Endothelial cell of hepatic sinusoid (primary cell): ENCODE data around the gene RITA1.
"Not testable (repeated sequence)": the region's sequence is repeated elsewhere in the genome, so short reads cannot be mapped to it uniquely, and the experiment has no call there.

Experiments
- in situ Hi-C: cut with HindIII; loops from 2 replicates; pipeline ENCODE4 v1.10.0; 2017; ENCODE audit warnings: low sequenced_read_pairs

The RITA1 gene, protein sequence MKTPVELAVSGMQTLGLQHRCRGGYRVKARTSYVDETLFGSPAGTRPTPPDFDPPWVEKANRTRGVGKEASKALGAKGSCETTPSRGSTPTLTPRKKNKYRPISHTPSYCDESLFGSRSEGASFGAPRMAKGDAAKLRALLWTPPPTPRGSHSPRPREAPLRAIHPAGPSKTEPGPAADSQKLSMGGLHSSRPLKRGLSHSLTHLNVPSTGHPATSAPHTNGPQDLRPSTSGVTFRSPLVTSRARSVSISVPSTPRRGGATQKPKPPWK

DNA sequence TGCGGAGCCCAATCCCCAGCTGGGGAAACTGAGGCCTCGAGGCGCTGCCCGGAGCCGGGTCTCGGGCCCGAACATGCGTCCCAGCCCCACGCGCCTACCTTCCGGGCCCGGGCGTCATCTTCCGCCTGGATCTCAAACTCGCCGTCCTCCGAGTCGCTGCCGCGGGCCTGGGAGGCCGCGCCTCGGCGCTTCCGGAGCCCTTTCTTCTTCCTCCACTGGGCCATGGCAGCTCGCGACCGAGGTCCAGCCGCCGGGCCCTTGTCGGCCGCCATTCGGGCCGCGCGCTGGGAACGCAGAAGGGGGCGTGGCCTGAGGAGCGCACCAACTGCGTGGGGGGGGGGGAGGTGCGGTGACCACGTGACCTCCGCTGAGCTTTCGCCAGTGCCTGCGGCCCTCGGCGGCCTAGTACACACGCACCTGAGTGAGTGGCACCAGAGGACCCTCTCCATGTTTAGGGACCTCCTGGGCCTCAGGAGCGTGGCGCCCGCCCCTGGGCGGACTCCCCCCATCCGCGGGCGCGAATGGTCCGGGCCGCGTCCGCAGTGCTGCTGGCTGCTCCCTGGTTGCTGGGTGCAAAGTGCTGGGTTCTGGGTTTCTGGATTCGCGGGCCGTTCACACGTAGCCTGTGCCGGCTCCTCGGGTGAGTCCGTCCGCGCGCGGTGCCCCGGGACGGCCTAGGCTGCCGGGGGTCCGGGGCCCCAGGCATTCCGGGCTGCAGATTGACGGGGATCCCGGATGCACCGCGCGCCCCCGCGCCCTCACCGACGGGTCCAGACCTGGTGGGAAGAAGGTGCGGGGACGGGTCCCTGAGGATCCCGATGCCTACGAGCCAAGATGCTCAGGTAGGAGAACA, at the start of gene RITA1, which contains the start of gene DDX54:
RITA1 (plus strand) TSS at position 542 of the 853 bp plus-strand sequence. CDS start 1,026 bp downstream, outside the sequence.
DDX54 (minus strand) TSS at position 299 of the 853 bp plus-strand sequence; CDS start at position 272, 27 bp downstream.
- in situ Hi-C loops = no loop called here

DNA sequence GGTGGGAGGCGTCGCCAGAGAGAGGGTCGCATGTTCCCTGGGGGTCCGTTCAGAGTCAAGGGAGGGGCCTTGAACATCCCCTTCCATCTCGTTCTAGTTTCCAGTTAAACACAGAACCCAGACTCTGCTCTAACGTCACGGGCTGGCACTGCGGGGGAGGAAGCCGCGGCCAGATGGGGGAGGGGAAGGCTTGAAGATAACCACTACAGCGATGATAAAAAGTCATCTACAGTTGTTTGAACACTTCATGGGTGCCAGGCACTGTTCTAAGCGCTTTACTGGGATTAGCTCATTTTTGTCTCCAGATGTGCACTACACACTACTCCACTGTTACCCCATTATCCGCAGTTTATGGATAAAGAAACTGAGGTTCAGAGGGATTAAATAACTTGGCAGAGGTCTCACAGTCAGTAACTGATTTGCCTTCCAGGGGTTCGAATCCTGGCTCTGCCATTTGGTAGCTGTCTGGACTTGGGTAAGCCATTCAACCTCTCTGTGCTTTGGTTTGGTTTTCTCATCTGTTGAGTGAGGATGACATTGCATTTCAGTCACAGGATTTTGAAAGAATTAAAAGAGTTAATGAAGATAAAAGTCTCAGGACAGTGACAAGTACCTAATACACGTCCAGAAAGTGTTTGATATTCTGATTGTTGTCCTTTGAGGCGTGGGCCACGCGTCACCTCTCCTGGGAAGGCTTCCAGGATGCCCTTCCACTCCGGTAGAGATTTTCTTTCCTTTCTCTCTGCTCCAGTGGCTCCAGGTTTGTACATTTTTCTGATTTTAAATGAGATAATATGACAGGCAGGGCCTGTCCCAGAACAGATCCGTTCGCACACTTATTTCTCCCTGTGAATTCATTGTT, 49.2 kb upstream of the RITA1 start:
- in situ Hi-C loops = loop anchor here (5.0 kb wide), 1 partner anchor 74 kb away; no protein-coding TSS in a partner anchor

DNA sequence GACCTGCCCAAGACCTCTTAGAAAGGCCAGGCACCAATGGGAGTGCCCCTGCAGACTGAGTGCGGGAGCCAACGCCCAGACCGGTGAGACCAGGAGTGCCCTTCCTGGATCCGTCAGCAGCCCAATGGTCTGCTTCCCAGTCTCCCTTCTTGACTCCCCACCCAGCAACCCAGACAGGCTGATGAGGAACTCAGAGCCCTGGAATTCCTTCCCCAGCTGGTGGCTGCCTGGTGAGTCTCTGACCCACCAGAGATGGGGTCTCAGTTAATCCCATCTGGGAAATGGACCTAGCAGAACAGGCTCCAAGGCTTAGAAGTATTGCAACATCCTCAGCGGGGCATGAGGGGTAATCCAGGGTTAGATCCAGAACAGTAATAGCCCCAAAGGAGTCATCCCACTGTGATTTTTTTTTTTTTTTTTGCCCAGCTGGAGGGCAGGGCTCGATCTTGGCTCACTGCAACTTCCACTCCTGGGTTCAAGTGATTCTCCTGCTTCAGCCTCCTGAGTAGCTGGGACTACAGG, 48.5 kb upstream of the RITA1 start:
- in situ Hi-C loops = loop anchor here (5.0 kb wide), 1 partner anchor 75 kb away; no protein-coding TSS in a partner anchor

DNA sequence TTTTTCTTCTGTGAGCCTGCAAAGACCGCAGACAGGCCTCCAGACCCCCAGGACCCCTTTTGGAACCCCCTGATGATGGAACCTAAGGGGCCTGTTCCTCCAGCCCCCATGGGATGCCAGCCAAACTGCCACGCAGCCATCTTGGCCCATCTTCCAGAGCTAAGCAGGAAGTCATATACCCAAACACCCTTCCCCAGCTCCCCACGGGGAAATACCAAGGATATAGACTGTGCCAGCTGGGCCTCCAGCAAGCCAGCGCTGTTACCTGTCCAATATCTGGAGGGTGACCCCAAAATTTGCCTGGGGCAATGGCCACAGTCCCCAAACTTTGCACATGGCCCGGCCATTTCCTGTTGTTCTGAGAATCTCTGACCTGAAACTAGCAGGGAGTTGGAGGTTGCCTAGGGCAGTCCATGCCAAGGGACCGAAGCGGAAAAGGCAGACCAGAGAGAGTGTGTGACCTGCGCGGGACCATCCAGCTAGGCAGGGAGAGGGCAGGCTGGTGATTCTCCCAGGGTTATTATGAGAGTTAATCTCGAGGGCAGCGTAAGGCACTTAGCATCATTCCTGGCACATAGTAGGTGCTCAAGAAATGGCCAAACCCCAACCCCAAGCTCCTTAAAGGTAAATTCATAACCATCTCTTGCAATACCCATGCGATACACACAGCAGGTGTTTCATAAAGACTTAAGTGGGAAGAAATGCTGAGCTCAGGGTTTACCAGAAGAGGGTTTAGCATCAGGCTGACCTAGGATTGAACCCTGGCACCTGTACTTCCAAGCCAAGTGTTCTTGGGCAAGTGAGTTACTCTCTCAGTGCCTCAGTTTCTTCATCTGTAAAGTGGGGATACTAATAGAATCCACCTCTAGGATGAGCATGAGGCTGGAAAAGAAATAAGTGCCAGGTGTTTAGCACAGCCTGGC, 47.4 kb upstream of the RITA1 start:
- in situ Hi-C loops = loop anchor here (5.0 kb wide), 1 partner anchor 76 kb away; no protein-coding TSS in a partner anchor

DNA sequence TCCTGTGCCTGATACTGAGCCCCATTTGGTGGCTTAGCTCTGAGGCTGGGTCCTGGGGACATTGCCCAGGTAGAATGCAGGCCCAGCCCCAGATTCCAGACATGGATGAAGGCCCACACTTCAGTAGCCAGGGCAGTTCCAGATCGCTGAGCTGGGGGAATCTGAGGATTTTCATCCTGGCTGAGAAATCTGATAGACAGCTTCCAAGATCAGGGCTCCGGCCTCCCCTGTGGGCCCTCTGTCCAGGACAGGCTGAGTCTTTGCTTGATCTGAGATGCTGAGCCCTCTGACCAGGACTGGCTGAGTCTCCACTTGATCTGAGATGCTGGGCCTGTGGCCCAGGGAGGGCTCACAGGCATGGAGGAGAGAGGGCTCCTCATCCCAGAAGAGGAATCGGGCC, 46.7 kb upstream of the RITA1 start:
- in situ Hi-C loops = loop anchor here (5.0 kb wide), 1 partner anchor 77 kb away; no protein-coding TSS in a partner anchor

DNA sequence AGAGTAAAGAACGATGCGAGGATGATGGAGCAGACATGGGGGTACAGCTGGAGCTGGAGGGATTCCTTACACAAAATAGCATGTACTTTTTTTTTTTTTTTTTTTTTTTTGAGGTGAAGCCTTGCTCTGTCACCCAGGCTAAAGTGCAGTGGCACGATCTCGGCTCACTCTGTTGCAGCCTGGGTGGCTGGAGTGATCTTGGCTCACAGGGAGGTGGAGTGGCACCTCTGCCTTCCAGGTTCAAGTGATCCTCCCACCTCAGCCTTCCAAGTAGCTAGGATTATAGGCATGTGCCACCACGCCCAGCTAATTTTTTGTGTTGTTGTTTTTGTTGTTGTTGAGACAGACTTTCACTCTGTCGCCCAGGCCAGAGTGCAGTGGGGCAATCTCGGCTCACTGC, 44.8 kb upstream of the RITA1 start:
- in situ Hi-C loops = no loop called here

DNA sequence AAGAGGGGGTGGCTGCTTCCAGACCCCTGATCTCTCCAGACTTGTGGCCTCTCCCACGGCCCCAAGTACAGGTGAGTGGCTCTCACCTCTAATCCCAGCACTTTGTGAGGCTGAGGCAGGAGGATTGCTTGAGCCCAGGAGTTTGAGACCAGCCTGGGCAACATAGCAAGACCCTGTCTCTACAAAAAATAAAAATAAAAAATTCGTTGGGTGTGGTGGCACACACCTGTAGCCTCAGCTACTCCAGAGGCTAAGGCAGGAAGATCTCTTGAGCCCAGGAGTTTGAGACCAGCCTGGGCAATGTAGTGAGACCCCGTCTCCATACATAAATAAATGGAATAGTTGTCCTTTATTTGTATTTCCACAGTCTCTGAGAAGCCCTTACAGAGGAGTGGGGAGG, 43.8 kb upstream of the RITA1 start:
- in situ Hi-C loops = not testable (repeated sequence)

DNA sequence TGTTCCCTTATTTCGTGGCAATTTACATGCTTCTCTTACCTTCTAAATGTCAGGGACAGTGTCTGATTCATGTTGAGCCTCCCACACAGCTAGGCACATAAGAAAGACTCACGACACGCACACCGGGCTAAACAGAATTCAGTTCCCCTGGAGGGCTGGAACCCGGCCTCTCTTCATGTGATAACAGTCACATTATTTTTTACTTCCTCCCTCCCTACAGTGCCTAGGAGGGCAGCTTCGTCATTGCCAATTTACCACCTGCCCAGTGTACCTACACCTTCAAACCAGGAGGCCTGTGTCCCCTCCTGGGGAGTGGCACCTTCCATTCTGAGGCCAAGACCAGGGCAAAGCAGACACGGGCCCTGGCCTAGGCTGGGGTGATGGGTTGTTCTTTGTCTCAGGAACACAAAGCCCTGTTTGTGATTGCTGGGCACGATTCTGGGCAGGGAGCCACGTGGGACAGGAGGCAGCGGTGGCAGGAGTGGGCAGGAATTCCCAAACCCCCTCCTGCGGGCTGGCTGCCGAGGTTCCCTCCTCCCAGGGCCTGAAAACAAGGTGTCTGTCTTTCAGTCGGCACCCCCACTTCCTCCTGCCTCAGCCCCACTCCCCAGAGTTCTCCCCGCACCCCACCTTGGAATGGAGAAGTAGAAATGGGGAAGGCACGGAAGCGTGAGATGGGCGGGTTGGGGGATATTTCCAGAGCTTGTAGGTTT, 43.2 kb upstream of the RITA1 start:
- in situ Hi-C loops = no loop called here

DNA sequence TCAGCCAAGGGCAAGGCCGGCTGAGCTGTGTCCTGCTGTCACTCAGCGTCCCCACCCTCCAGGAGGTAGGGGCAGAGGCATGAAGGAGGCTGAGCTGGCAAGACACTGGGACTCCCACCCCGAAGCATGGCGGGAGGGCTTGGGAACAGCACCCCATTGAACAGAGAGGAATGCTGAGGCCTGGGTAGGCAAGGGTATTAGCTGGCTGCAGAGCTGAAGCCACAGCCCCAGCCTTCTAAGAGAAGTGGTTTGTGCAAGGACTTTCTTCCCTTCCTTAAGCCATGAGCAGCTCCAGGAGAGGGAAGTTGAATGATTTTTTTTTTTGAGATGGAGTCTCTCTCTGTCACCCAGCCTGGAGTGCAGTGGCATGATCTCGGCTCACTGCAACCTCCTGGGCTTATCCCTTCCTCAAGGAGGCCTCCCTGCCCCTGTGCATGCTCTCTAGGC, 42.6 kb upstream of the RITA1 start:
- in situ Hi-C loops = no loop called here

DNA sequence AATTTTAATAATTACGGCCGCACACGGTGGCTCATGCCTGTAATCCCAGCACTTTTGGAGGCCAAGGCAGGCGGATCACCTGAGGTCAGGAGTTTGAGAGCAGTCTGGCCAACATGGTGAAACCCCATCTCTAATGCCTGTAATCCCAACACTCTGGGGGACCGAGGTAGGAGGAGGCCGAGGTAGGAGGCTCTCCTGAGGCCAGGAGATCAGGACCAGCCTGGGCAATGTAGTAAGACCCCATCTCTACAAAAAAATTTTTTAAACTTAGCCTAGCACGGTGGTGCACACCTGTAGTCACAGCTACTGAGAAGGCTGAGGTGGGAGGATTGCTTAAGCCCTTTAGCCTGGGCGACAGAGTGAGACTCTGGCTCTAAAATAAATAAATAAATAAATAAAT, 41.6 kb upstream of the RITA1 start:
- in situ Hi-C loops = no loop called here

DNA sequence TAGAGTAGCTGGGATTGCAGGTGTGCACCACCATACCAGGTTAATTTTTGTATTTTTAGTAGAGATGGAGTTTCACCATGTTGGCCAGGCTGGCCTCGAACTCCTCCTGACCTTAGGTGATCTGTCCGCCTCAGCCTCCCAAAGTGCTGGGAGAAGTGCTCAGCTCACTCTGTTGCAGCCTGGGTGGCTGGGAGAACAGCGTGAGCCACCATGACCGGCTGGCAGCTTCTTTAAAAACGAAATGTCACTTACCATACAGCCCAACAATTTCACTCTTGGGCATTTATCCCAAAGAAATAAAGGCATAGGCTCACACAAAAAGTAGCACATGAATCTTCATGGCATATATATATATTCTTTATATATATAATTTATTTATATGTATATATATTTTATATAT, 40.7 kb upstream of the RITA1 start:
- in situ Hi-C loops = no loop called here

DNA sequence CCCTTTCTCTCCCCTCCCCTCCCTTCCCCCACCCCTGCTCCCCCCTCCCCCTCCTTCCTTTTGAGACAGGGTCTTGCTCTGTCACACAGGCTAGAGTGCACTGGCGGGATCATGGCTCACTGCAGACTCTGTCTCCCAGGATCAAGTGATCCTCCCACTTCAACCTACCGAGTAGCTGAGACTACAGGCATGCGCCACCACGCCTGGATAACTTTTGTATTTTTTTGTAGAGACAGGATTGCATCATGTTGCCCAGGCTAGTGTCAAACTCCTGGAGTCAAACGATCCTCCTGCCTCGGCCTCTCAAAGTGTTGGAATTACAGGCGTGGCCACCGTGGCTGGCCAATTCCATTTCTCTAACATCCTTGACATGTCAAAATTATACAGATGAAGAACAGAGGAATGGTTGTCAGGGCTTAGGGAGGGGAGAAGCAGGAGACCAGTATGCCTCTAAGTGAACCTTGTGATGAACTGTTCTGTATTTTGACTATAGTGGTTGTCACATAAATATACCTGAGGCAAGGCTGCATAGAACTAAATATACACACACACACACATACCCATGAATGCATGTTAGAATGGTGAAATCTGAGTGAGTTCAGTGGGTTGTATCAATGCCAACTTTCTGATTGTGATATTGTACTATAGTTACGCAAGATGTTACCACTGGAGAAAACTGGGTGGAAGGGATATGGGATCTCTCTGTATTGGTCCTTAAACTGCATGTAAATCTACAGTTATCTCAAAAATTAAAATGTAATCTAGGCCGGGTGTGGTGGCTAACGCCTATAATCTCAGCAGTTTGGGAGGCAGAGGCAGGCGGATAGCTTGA, 39.6 kb upstream of the RITA1 start:
- in situ Hi-C loops = no loop called here

DNA sequence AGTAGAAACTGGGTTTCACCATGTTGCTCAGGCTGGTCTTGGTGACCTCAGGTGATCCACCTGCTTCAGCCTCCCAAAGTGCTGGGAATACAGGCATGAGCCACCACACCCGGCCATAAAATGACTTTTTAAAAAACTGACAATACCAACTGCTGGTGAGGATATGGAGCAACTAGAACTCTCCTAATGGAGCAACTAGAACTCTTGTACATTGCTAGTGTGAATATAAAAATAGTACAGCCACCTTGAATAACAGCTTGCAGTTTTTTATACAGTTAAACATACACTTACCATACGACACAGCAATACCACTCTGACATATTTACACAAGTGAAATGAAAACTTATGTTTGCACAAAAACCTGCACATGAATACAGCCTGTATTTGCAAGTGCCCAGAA, 38.5 kb upstream of the RITA1 start:
- in situ Hi-C loops = no loop called here

DNA sequence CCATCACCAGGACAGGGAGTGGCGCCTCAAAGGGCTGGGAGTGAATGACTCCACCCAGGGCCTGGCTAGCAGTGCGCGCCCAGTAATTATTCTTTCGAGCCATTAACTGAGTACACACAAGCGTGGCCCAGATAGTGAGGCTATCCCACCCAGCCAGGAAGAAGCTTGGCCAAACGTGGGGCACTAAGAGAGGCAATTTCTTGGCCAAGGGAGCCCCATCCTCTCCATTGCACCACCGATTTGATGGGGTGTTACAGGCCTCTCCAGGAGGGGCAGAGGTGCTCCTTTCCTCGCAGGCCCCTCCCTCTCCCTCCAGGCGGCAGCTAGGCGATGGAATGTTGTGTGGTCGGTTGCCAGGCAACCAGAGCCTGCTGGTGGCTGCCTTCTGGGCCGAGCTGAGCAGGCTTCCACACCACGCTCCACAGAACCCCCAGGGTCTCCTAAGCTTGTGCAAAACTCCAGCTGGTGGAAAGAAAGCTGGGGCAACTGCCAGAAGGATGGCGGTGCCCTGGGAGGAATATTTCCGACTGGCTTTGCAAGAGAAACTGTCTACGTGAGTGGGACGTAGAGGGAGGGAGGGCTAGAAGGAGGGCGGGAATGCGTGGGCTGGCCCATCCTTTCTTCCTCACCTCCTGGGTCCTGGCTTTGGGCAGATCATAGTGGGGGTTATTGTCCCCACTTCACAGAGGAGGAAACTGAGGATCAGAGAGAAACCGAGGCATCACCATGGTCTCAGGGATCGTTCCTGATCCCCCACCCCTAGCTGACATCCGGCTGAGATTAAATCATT, 36.0 kb upstream of the RITA1 start, which contains the start of gene CFAP73:
CFAP73 (plus strand) TSS at position 364 of the 790 bp plus-strand sequence; CDS start at position 498, 134 bp downstream.
- in situ Hi-C loops = no loop called here

DNA sequence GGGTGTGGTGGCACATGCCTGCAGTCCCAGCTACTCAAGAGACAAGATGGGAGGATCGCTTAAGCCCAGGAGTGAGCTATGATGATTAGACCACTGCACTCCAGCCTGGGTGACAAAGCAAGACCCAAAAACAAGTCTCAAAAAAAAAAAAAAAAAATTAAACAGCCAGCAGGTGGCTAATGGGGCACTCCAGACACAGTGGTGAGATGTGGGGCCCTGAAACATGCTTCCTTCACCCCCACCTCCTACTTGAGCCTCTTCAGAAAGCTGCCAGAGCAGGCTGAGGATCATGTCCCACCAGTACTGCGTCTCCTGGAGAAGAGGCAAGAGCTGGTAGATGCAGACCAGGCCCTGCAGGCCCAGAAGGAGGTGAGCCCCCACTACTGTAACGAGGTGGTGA, 33.9 kb upstream of the RITA1 start:
- in situ Hi-C loops = no loop called here

DNA sequence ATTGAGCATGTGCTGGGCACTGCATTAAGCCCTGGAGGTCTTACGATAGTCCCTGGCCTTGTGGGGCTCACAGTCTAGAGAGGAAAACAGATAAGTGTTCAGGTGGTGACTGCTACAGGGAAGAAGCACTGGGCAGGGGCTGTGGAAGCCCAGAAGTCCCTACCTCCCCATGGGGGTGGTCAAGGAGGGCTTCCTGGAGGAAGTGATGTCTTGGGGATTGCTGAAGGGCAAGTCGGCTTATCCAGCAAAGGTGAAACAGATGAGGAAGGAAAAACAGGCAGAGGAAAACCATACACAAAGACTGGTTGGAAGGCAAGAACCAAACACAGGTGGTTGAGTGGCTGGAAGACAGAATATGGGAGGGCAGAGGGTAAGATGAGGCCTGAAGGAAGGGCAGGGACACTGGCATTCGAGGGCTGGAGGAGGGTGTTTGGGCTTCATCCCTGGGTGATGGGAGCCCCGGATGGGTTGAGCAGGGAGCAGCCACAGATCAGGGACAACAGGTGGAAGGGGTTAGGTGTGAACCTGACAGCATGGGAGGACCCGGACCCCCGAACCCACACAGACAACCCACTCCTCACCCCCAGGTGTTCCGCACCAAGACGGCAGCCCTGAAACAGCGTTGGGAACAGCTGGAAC, 33.2 kb upstream of the RITA1 start:
- in situ Hi-C loops = no loop called here
